ENCODE measurements around the gene HTT-AS. TPM values are rescaled to one million over a fixed set of nuclear protein-coding genes. Genes with fewer than 3 reads are reported as not detected.
"Not testable (repeated sequence)": the region's sequence is repeated elsewhere in the genome, so short reads cannot be mapped to it uniquely, and the experiment has no call there.

Gene HTT-AS
- total and polyA plus RNA-seq, 8 donors, result not detected

DNA sequence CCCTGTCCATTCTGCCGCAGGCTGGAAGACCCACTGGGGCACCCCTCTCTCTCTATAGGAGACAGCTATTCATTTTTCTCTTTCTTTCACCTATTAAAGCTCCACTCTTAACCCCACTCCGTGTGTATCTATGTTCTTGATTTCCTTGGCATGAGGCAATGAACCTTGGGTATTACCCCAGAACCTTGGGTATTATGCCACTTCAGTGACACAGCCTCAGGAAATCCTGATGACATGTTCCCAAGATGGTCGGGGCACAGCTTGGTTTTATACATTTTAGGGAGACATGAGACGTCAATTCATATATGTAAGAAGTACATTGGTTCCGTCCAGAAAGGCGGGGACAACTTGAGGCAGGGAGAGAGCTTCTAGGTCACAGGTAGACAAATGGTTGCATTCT is 13.4 kb downstream of the HTT-AS start:
- DNase-seq, result no peak
- H3K9me3 ChIP-seq, result no peaks in the 10 kb centered on the region
- TF ChIP-seq, protein P1, sequence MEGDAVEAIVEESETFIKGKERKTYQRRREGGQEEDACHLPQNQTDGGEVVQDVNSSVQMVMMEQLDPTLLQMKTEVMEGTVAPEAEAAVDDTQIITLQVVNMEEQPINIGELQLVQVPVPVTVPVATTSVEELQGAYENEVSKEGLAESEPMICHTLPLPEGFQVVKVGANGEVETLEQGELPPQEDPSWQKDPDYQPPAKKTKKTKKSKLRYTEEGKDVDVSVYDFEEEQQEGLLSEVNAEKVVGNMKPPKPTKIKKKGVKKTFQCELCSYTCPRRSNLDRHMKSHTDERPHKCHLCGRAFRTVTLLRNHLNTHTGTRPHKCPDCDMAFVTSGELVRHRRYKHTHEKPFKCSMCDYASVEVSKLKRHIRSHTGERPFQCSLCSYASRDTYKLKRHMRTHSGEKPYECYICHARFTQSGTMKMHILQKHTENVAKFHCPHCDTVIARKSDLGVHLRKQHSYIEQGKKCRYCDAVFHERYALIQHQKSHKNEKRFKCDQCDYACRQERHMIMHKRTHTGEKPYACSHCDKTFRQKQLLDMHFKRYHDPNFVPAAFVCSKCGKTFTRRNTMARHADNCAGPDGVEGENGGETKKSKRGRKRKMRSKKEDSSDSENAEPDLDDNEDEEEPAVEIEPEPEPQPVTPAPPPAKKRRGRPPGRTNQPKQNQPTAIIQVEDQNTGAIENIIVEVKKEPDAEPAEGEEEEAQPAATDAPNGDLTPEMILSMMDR (IDR thresholded peaks at IDR 0.05), result no peak
- peaks cover 0 to 40% of the 10 kb centered on the region in 2 donors for H3K4me1 ChIP-seq
- H3K4me3 ChIP-seq, result no peak overlapping the region
- no peaks in the 10 kb centered on the region for H3K36me3 ChIP-seq
- no peak overlapping the region for H3K27ac ChIP-seq
- intact Hi-C loops (cut with DNase I), result no loop called here
- H3K27me3 ChIP-seq, result no peaks in the 10 kb centered on the region
- no peak for ATAC-seq

DNA sequence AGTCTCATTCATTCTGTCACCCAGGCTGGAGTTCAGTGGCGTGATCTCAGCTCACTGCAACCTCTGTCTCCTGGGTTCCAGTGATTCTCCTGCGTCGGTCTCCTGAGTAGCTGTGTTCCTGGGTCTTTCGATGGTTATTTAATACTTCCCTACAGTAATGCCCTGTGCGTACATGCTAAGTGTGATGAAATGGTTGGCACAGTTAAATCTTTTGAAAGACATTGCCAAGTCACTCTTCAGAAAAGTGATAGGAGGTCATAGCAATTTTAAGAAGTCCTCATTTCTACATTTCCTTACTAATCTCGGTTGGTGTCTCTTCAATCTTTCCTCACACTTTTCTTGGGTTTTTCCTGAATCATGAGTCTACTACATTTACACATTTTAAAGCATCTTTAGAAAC is 14.4 kb downstream of the HTT-AS start:
- no peak for ATAC-seq

GRCh38 chr4:3054169-3054759 is 20.1 kb downstream of the HTT-AS start:
- peaks cover 0 to 11% of the 10 kb centered on the region in 2 donors for H3K4me1 ChIP-seq
- ATAC-seq (no peak), DNase-seq (no peak)
- H3K27ac ChIP-seq, result no peak overlapping the region
- H3K9me3 ChIP-seq, result peaks cover 0 to 20% of the 10 kb centered on the region in 2 donors
- H3K27me3 ChIP-seq, result no peaks in the 10 kb centered on the region
- H3K36me3 ChIP-seq, result no peaks in the 10 kb centered on the region
- H3K4me3 ChIP-seq, result no peak overlapping the region
- TF ChIP-seq, protein P1 (IDR thresholded peaks at IDR 0.05), result no peak
- intact Hi-C loops (cut with DNase I), result no loop called here

More for the DNA sequence above, 14.4 kb downstream of the HTT-AS start:
- H3K27ac ChIP-seq, result no peak overlapping the region
- no peaks in the 10 kb centered on the region for H3K27me3 ChIP-seq
- peaks cover 0 to 40% of the 10 kb centered on the region in 2 donors for H3K4me1 ChIP-seq
- no peak for DNase-seq
- no peaks in the 10 kb centered on the region for H3K36me3 ChIP-seq
- intact Hi-C loops (cut with DNase I), result no loop called here
- TF ChIP-seq, protein P1 (IDR thresholded peaks at IDR 0.05), result no peak
- H3K4me3 ChIP-seq, result no peak overlapping the region
- H3K9me3 ChIP-seq, result peaks cover 0 to 9% of the 10 kb centered on the region in 2 donors

GRCh38 chr4:3051141-3051897 is 23.0 kb downstream of the HTT-AS start:
- H3K4me3 ChIP-seq; DNase-seq; H3K27ac ChIP-seq; H3K27me3 ChIP-seq; H3K36me3 ChIP-seq; intact Hi-C loops (cut with DNase I); ATAC-seq: not testable (repeated sequence)
- Histone ChIP-seq H3K4me1 (peaks cover 0 to 16% of the 10 kb centered on the region in 2 donors), H3K9me3 (peaks cover 0 to 20% of the 10 kb centered on the region in 2 donors)

DNA sequence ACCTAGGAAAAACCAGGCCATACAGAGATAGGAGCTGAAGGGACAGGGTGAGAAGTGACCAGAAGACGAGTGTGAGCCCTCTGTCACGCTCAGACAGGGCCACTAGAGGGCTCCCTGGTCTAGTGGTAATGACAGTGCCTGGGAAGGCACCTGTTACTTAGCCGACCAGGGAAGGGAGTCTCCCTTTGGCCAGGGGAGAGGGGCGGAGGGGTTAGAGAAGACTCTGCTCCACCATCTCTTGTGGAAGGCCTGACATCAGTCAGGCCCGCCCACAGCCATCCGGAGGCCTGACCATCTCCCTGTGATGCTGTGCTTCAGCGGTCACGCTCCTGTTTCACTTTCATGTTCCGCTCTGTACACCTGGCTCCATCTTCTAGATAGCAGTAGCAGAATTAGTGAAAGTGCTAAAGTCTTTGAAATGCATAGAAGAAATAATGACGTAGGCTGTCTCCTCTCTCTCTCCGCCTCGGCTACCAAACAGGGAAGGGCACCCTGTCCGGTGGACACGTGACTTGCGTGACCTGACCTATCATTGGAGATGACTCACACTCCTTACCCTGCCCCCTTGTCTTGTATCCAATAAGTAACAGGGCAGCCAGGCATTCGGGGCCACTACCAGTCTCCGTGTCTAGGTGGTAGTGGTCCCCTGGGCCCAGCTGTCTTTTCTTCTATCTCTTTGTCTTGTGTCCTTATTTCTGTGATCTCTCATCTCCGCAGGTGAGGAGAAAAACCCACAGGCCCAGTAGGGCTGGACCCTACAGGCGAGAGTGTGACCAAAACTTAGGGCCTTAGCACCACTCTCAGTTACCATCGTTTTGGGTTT is 26.7 kb downstream of the HTT-AS start:
- no peaks in the 10 kb centered on the region for H3K36me3 ChIP-seq
- no peaks in the 10 kb centered on the region for H3K27me3 ChIP-seq
- H3K9me3 ChIP-seq, result no peaks in the 10 kb centered on the region
- peak overlapping the region in 1 of 2 donors; percentile 20 for H3K4me3 ChIP-seq
- H3K4me1 ChIP-seq, result peaks cover 0 to 40% of the 10 kb centered on the region in 2 donors
- intact Hi-C loops (cut with DNase I), result no loop called here
- no peak overlapping the region for H3K27ac ChIP-seq
- DNase-seq (peak in 3 of 4 donors; percentile 28 to 65 (median 55)), ATAC-seq (peak; percentile 76)
- TF ChIP-seq, protein P1 (IDR thresholded peaks at IDR 0.05), result peak; percentile 67 to 80
